Daoy (cell line): ENCODE data around the gene EXOSC10. TPM values are rescaled to one million over a fixed set of nuclear protein-coding genes. Genes with fewer than 3 reads are reported as not detected.

Experiments
- DNase-seq: peaks from one replicate; pipeline ENCODE4 v3.0.0-alpha.2; 2015; ENCODE audit warnings: low read depth
- total RNA-seq: library from RNA; depleted of rRNA; stranded (reverse); fragments of >200 nt; shearing (Covaris generic); gene quantifications from 2 replicates; pipeline ENCODE4 v1.2.3, GENCODE V29; 2014; rRNA removed

EXOSC10 gene
- total RNA-seq, result 69.1 and 71.2 TPM in 2 replicates

- peak; percentile 96 for DNase-seq
These were observed at the start of gene EXOSC10 for GRCh38 chr1:11099310-11100148. EXOSC10 (minus strand) TSS chr1:11099869; CDS start chr1:11099831, 38 bp downstream.

GRCh38 chr1:11147197-11147770 is 47.6 kb upstream of the EXOSC10 start:
- no peak for DNase-seq

- no peak for DNase-seq
These were observed 46.1 kb upstream of the EXOSC10 start for GRCh38 chr1:11145741-11146140.

GRCh38 chr1:11144570-11145256 is 45.0 kb upstream of the EXOSC10 start:
- DNase-seq, result no peak

- DNase-seq, result no peak
These were observed 44.2 kb upstream of the EXOSC10 start for GRCh38 chr1:11143907-11144306.

GRCh38 chr1:11143401-11143800 is 43.7 kb upstream of the EXOSC10 start:
- DNase-seq, result no peak

- DNase-seq, result no peak
These were observed 43.1 kb upstream of the EXOSC10 start for GRCh38 chr1:11142618-11143391.

- DNase-seq, result no peak
These were observed 39.3 kb upstream of the EXOSC10 start for GRCh38 chr1:11138952-11139351.

GRCh38 chr1:11138029-11138428 is 38.4 kb upstream of the EXOSC10 start:
- DNase-seq, result no peak

- DNase-seq, result no peak
These were observed 35.2 kb upstream of the EXOSC10 start for GRCh38 chr1:11134898-11135266.

GRCh38 chr1:11134251-11134897 is 34.7 kb upstream of the EXOSC10 start:
- peak; percentile 28 for DNase-seq

- no peak for DNase-seq
These were observed 33.1 kb upstream of the EXOSC10 start for GRCh38 chr1:11132563-11133293.

GRCh38 chr1:11131816-11132215 is 32.1 kb upstream of the EXOSC10 start:
- DNase-seq, result no peak

GRCh38 chr1:11130406-11130805 is 30.7 kb upstream of the EXOSC10 start:
- no peak for DNase-seq

- no peak for DNase-seq
These were observed 30.2 kb upstream of the EXOSC10 start for GRCh38 chr1:11129649-11130390.

- DNase-seq, result no peak
These were observed 26.9 kb upstream of the EXOSC10 start for GRCh38 chr1:11126569-11126968.

- no peak for DNase-seq
These were observed 26.3 kb upstream of the EXOSC10 start for GRCh38 chr1:11125931-11126330.

- no peak for DNase-seq
These were observed 25.3 kb upstream of the EXOSC10 start for GRCh38 chr1:11124965-11125364.

- DNase-seq, result no peak
These were observed 16.6 kb upstream of the EXOSC10 start for GRCh38 chr1:11116318-11116717.

- DNase-seq, result no peak
These were observed 15.3 kb upstream of the EXOSC10 start for GRCh38 chr1:11114966-11115365.
